H1 (cell line): Measurements from ENCODE around the gene ZNF92. TPM values are rescaled to one million over a fixed set of nuclear protein-coding genes. Genes with fewer than 3 reads are reported as not detected.

Experiments
- CTCF ChIA-PET: fragments of 300-600 bp; sonication (Branson Sonifier 250); formaldehyde crosslinking; loops from one replicate; lab custom pipeline; 2021; ENCODE audit not compliant: partially characterized antibody; lab: Charles Lee
- POLR2A ChIA-PET: fragments of 300-600 bp; sonication (Branson Sonifier 250); formaldehyde crosslinking; loops from one replicate; lab custom pipeline; 2021; ENCODE audit warnings: inconsistent platforms; ENCODE audit not compliant: partially characterized antibody; lab: Charles Lee
- DNase-seq, 2 experiments: peaks; one replicate each; pipeline versions ENCODE4 v3.0.0 to v3.0.0-alpha.2; 2010 to 2022; ENCODE audit warnings: low spot score in 2 of 2, low read depth in 1 of 2, mixed read lengths in 1 of 2
- FAIRE-seq: peaks from 2 replicates; lab custom pipeline; 2011; peaks lifted over from hg19 to GRCh38; lab: Jason Lieb, UNC
- H2AFZ ChIP-seq: 2 replicates; pipeline ENCODE4 v1.8.1; 2012; ENCODE audit warnings: low read length, inconsistent platforms
- H2AK5ac ChIP-seq: 2 replicates; pipeline ENCODE4 v1.6.1; 2013; ENCODE audit warnings: low read depth, low read length
- H2BK120ac ChIP-seq: replicated peaks from 2 replicates; pipeline ENCODE3; 2013; ENCODE audit warnings: low read depth, low read length, inconsistent platforms
- H2BK12ac ChIP-seq: 2 replicates; pipeline ENCODE4 v1.6.1; 2013; ENCODE audit warnings: low read depth, low read length
- H2BK15ac ChIP-seq: 2 replicates; pipeline ENCODE4 v1.6.1; 2013; ENCODE audit warnings: low read length
- H2BK20ac ChIP-seq: 2 replicates; pipeline ENCODE4 v1.6.1; 2013; ENCODE audit warnings: low read length
- H2BK5ac ChIP-seq: 2 replicates; pipeline ENCODE4 v1.6.1; 2013; ENCODE audit warnings: low read depth, low read length
- H3K14ac ChIP-seq: 2 replicates; pipeline ENCODE4 v1.6.1; 2013; ENCODE audit warnings: inconsistent platforms; ENCODE audit not compliant: insufficient read length
- H3K18ac ChIP-seq: 2 replicates; pipeline ENCODE4 v1.6.1; 2013; ENCODE audit warnings: low read length; ENCODE audit errors: extremely low read depth
- H3K23ac ChIP-seq: 2 replicates; pipeline ENCODE4 v1.6.1; 2013; ENCODE audit warnings: inconsistent platforms; ENCODE audit not compliant: insufficient read length
- H3K23me2 ChIP-seq: 2 replicates; pipeline ENCODE4 v1.6.1; 2013; ENCODE audit warnings: low read depth, low read length
- H3K27ac ChIP-seq: 2 replicates; pipeline ENCODE4 v1.6.1; 2011; ENCODE audit warnings: low read depth, low read length, inconsistent platforms
- H3K27me3 ChIP-seq, 4 experiments: replicated peaks in 1 of 4; 1 replicate in 1 of 4; 2 replicates in 3 of 4; pipeline versions ENCODE4 v1.6.1 to v1.8.1; 2011 to 2013; ENCODE audit warnings: low read length in 3 of 4, mild to moderate bottlenecking in 3 of 4, inconsistent platforms in 2 of 4, mixed read lengths in 2 of 4, moderate library complexity in 1 of 4; ENCODE audit not compliant: control insufficient read depth in 3 of 4, insufficient read depth in 3 of 4; ENCODE audit errors: extremely low read depth in 1 of 4
- H3K36me3 ChIP-seq, 4 experiments: 2 replicates each; pipeline versions ENCODE4 v1.6.1 to v1.8.1; 2011 to 2013; ENCODE audit warnings: mild to moderate bottlenecking in 4 of 4, low read length in 3 of 4, moderate library complexity in 2 of 4, control low read depth in 1 of 4, inconsistent platforms in 1 of 4; ENCODE audit not compliant: insufficient read depth in 4 of 4, control insufficient read depth in 2 of 4
- H3K4ac ChIP-seq: replicated peaks from 2 replicates; pipeline ENCODE3; 2013; ENCODE audit warnings: low read length, low read depth, mixed read lengths, inconsistent platforms; ENCODE audit not compliant: insufficient read length
- H3K4me1 ChIP-seq, 4 experiments: replicated peaks in 1 of 4; 1 replicate in 1 of 4; 2 replicates in 3 of 4; pipeline versions ENCODE4 v1.6.1 to v1.8.1; 2011 to 2013; ENCODE audit warnings: low read length in 3 of 4, inconsistent platforms in 2 of 4, mixed read lengths in 1 of 4; ENCODE audit not compliant: insufficient read depth in 4 of 4, control insufficient read depth in 3 of 4
- H3K4me2 ChIP-seq, 2 experiments: 2 replicates each; pipeline versions ENCODE4 v1.6.1 to v1.8.1; 2011 to 2013; ENCODE audit warnings: low read depth in 2 of 2, low read length in 2 of 2, control low read depth in 1 of 2, inconsistent platforms in 1 of 2, mild to moderate bottlenecking in 1 of 2; ENCODE audit not compliant: insufficient read depth in 1 of 2
- H3K4me3 ChIP-seq, 4 experiments: fragments of 200-600, 300-600 bp in 1 of 4; sonication (generic), shearing (Covaris generic), sonication (Bioruptor Twin) in 1 of 4; 2 replicates each; pipeline versions ENCODE4 v1.5.1 to v1.8.1; 2011 to 2016; ENCODE audit warnings: low read length in 4 of 4, low read depth in 3 of 4, control low read depth in 2 of 4, inconsistent platforms in 2 of 4, mild to moderate bottlenecking in 2 of 4, mixed read lengths in 1 of 4, moderate library complexity in 1 of 4; ENCODE audit not compliant: insufficient read depth in 2 of 4; ENCODE audit errors: extremely low read depth in 1 of 4
- H3K56ac ChIP-seq: replicated peaks from 2 replicates; pipeline ENCODE3; 2013; ENCODE audit warnings: low read depth, mild to moderate bottlenecking, mixed read lengths, low read length, inconsistent platforms; ENCODE audit not compliant: insufficient read length
- H3K79me1 ChIP-seq: 2 replicates; pipeline ENCODE4 v1.6.1; 2013; ENCODE audit warnings: low read depth, low read length, control low read depth
- H3K79me2 ChIP-seq, 2 experiments: 2 replicates each; pipeline versions ENCODE4 v1.6.1 to v1.8.1; 2012 to 2013; ENCODE audit warnings: low read length in 2 of 2, mild to moderate bottlenecking in 2 of 2, inconsistent platforms in 1 of 2; ENCODE audit not compliant: insufficient read depth in 2 of 2, control insufficient read depth in 1 of 2
- H3K9ac ChIP-seq, 4 experiments: replicated peaks in 1 of 4; 1 replicate in 1 of 4; 2 replicates in 3 of 4; pipeline versions ENCODE4 v1.6.1 to v1.8.1; 2011 to 2013; ENCODE audit warnings: low read depth in 3 of 4, low read length in 3 of 4, control low read depth in 2 of 4, mild to moderate bottlenecking in 2 of 4, moderate library complexity in 2 of 4, inconsistent platforms in 1 of 4; ENCODE audit errors: extremely low read depth in 1 of 4
- H3K9me3 ChIP-seq, 2 experiments: 2 replicates each; pipeline versions ENCODE4 v1.6.1 to v1.8.1; 2012 to 2013; ENCODE audit warnings: mild to moderate bottlenecking in 2 of 2, moderate library complexity in 2 of 2, control low read depth in 1 of 2, inconsistent platforms in 1 of 2, low read depth in 1 of 2, low read length in 1 of 2, mixed read lengths in 1 of 2; ENCODE audit not compliant: insufficient read depth in 2 of 2
- H4K20me1 ChIP-seq, 2 experiments: replicated peaks in 1 of 2; 2 replicates each; pipeline versions ENCODE3 to v1.8.1; 2011 to 2013; ENCODE audit warnings: inconsistent platforms in 2 of 2, low read length in 2 of 2, mild to moderate bottlenecking in 1 of 2; ENCODE audit not compliant: insufficient read depth in 2 of 2, control insufficient read depth in 1 of 2
- H4K5ac ChIP-seq: 2 replicates; pipeline ENCODE4 v1.6.1; 2013; ENCODE audit warnings: low read length, low read depth, mixed read lengths, inconsistent platforms; ENCODE audit not compliant: insufficient read length
- H4K8ac ChIP-seq: 2 replicates; pipeline ENCODE4 v1.8.0; 2013; ENCODE audit warnings: mild to moderate bottlenecking, moderate library complexity, low read length, inconsistent platforms; ENCODE audit not compliant: insufficient read depth; ENCODE audit errors: extremely low read depth
- H4K91ac ChIP-seq: replicated peaks from 2 replicates; pipeline ENCODE3; 2013; ENCODE audit warnings: low read length, mixed read lengths, inconsistent platforms; ENCODE audit not compliant: insufficient read length
- CBX5 ChIP-seq: fragments of 300-800, 300-1000 bp; sonication (generic); IDR thresholded peaks from 2 replicates; pipeline ENCODE4 v1.7.1; 2016; ENCODE audit warnings: antibody characterized with exemption, low read length, low read depth
- CEBPB ChIP-seq: IDR thresholded peaks from 2 replicates; pipeline ENCODE4 v1.6.1; 2012; ENCODE audit warnings: low read depth, low read length
- EP300 ChIP-seq, 2 experiments: IDR thresholded peaks; 1 replicate in 1 of 2; 2 replicates in 1 of 2; pipeline ENCODE4 v1.6.1; 2011 to 2012; ENCODE audit warnings: low read depth in 2 of 2, low read length in 2 of 2, mild to moderate bottlenecking in 2 of 2, borderline replicate concordance in 1 of 2, inconsistent platforms in 1 of 2, moderate library complexity in 1 of 2
- NANOG ChIP-seq: IDR thresholded peaks from 2 replicates; pipeline ENCODE4 v1.6.1; 2011; ENCODE audit warnings: low read length, low read depth, mild to moderate bottlenecking, inconsistent platforms; ENCODE audit not compliant: insufficient read depth, poor library complexity, severe bottlenecking
- POLR2A ChIP-seq, 2 experiments: IDR thresholded peaks; 1 replicate in 1 of 2; 2 replicates in 1 of 2; pipeline ENCODE4 v1.6.1; 2011; ENCODE audit warnings: low read depth in 2 of 2, low read length in 2 of 2, mild to moderate bottlenecking in 2 of 2; ENCODE audit errors: control extremely low read depth in 1 of 2
- RAD21 ChIP-seq, 2 experiments: IDR thresholded peaks in 1 of 2; conservative IDR thresholded peaks in 1 of 2; 2 replicates each; pipeline ENCODE4 v1.6.1; 2011; ENCODE audit warnings: low read depth in 2 of 2, low read length in 2 of 2, improper control_type of control experiment in 1 of 2, inconsistent platforms in 1 of 2, mild to moderate bottlenecking in 1 of 2, moderate library complexity in 1 of 2
- RBBP5 ChIP-seq: IDR thresholded peaks from 2 replicates; pipeline ENCODE4 v1.7.1; 2012; ENCODE audit warnings: low read depth, mild to moderate bottlenecking, inconsistent platforms, low read length, moderate library complexity, borderline replicate concordance
- RFX5 ChIP-seq: IDR thresholded peaks from 2 replicates; pipeline ENCODE4 v1.6.1; 2011; ENCODE audit warnings: low read depth, low read length, improper control_type of control experiment, borderline replicate concordance
- SIN3A ChIP-seq, 2 experiments: IDR thresholded peaks in 1 of 2; conservative IDR thresholded peaks in 1 of 2; 2 replicates each; pipeline ENCODE4 v1.6.1; 2011 to 2012; ENCODE audit warnings: low read length in 2 of 2, improper control_type of control experiment in 1 of 2, low read depth in 1 of 2, mild to moderate bottlenecking in 1 of 2
- SP1 ChIP-seq: IDR thresholded peaks from 2 replicates; pipeline ENCODE4 v1.6.1; 2011; ENCODE audit warnings: low read depth, low read length
- SRF ChIP-seq: IDR thresholded peaks from 2 replicates; pipeline ENCODE4 v1.6.1; 2011; ENCODE audit warnings: mild to moderate bottlenecking, low read depth, low read length, moderate library complexity
- TAF7 ChIP-seq: optimal IDR thresholded peaks from 2 replicates; pipeline ENCODE3; 2011; ENCODE audit warnings: low read depth, mild to moderate bottlenecking, inconsistent platforms, low read length, moderate library complexity, borderline replicate concordance
- WGBS, 2 experiments: shearing (Covaris generic) in 1 of 2; methylation state at CpG; one replicate each; pipeline versions ENCODE4 v1.1.6 to v1.1.7; 2013 to 2015; ENCODE audit warnings: low lambda C conversion rate in 2 of 2, mixed read lengths in 2 of 2, inconsistent platforms in 1 of 2, low coverage in 1 of 2, missing lambda C conversion rate in 1 of 2; ENCODE audit not compliant: insufficient replicate concordance in 2 of 2, insufficient coverage in 1 of 2, insufficient read length in 1 of 2; ENCODE audit errors: extremely low coverage in 1 of 2, missing lambda C conversion rate in 1 of 2; 5-methylcytosine and 5-hydroxymethylcytosine counted together
- polyA plus RNA-seq, 7 experiments: library from polyadenylated mRNA; depleted of rRNA in 3 of 7; stranded (reverse) in 5 of 7; unstranded in 2 of 7; fragments of >200 nt in 5 of 7; fragments of 200-250 nt in 2 of 7; gene quantifications; 1 replicate in 5 of 7; 2 replicates in 1 of 7; 4 replicates in 1 of 7; pipeline versions ENCODE4 v1.2.1 to v1.2.3, GENCODE V29; 2011 to 2013; ENCODE audit warnings: missing spikeins in 2 of 7, mixed read lengths in 2 of 7
- total RNA-seq: library from RNA; stranded (reverse); fragmentation: NEBNext Ultra II Directional; extraction: Animal tissue kit (Norgen Biotek cat#: 25700); gene quantifications from 2 replicates; pipeline ENCODE4 v1.2.1, GENCODE V29; 2021

Gene ZNF92
- total and polyA plus RNA-seq, 2 of the 8 experiments (the other 6 are each of a cell fraction or from before 2014, with no cell fraction given): 2.8 to 39.8 TPM

DNA sequence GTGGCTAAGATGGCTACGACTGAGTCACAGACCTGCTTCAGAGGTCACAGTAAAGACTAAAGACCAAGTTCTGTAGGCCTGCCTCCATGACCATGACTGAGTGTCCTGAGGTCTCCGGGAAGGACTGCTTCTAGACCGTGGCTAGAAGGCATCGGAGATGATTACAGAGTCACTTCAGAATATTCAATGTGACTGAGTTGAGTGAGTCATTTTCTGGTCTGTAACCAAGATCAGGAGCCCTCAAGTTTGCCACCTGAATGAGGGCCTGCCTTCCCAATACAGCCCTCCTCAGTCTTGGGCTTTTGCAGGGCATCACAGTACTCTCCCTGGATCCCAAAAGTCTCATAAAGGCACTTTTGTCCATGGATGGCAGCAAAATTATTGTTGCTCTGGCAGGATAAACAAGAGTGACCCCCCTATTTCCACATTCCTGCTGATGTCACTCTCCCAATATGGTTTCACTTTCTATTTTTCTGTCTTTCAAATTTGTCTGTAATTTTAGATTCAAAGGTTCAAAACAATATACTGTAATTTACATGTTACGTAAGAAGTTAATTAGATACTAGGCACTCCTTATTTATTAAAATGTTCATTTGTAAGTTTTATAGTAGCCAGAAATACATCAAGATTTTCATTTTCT, 47.7 kb upstream of the ZNF92 start:
- no peak overlapping the region for H4K91ac ChIP-seq
- no peaks in the 10 kb centered on the region for H3K23me2 ChIP-seq
- H3K14ac ChIP-seq: no peak overlapping the region
- H2BK12ac ChIP-seq: no peak overlapping the region
- H4K5ac ChIP-seq: no peak overlapping the region
- H3K18ac ChIP-seq: no peak overlapping the region
- H3K4ac ChIP-seq: no peak overlapping the region
- no peaks in the 10 kb centered on the region; a peak in 1 of 8 replicates for H3K36me3 ChIP-seq
- ChIA-PET POLR2A (interaction anchor here (0.5 kb wide), 1 partner anchor 794 kb away, joined by 3 read pairs; no protein-coding TSS in a partner anchor), CTCF (no interaction called here)
- H3K27ac ChIP-seq: no peak overlapping the region
- H2BK20ac ChIP-seq: no peak overlapping the region
- no peak overlapping the region for H2AFZ ChIP-seq
- H4K8ac ChIP-seq: no peak overlapping the region
- no peak overlapping the region for H2BK15ac ChIP-seq
- no peaks in the 10 kb centered on the region for H3K9me3 ChIP-seq
- H3K27me3 ChIP-seq: no peaks in the 10 kb centered on the region
- no peak overlapping the region for H3K4me3 ChIP-seq
- no peak overlapping the region for H3K9ac ChIP-seq
- no peaks in the 10 kb centered on the region for H4K20me1 ChIP-seq
- no peak overlapping the region for H3K56ac ChIP-seq
- H3K4me2 ChIP-seq: no peak overlapping the region
- FAIRE-seq (no peak), DNase-seq (peak in 1 of 2 experiments; percentile 27)
- H3K4me1 ChIP-seq: no peaks in the 10 kb centered on the region
- no peak overlapping the region for H2BK5ac ChIP-seq
- H3K79me1 ChIP-seq: no peaks in the 10 kb centered on the region
- H2BK120ac ChIP-seq: no peak overlapping the region
- WGBS, 2 experiments: 93% methylated on average over 5 of the region's 5 CpGs; no CpG with 5 or more reads in 1 of the 2 experiments
- H3K79me2 ChIP-seq: no peaks in the 10 kb centered on the region
- H3K23ac ChIP-seq: no peak overlapping the region
- no peak overlapping the region for H2AK5ac ChIP-seq
- TF ChIP-seq SP1 (no peak), CBX5 (no peak), TAF7 (no peak), SIN3A (conservative IDR thresholded peaks at IDR 0.05 in 1 of 2, IDR thresholded peaks at IDR 0.05 in 1 of 2; ENCODE audit: low read depth in 1 of 2, low read length in 2 of 2) (no peak), NANOG (no peak), CEBPB (no peak), RAD21 (IDR thresholded peaks at IDR 0.05 in 1 of 2, conservative IDR thresholded peaks at IDR 0.05 in 1 of 2; ENCODE audit: low read depth in 2 of 2, low read length in 2 of 2) (no peak), SRF (no peak), POLR2A (IDR thresholded peaks at IDR 0.05; ENCODE audit: control extremely low read depth in 1 of 2, low read depth in 2 of 2, low read length in 2 of 2) (no peak), EP300 (IDR thresholded peaks at IDR 0.05; ENCODE audit: borderline replicate concordance in 1 of 2, low read depth in 2 of 2, low read length in 2 of 2) (no peak), RBBP5 (no peak), RFX5 (no peak)
